NCI-H2107 treated with DMSO at 0.1 percent for 48 hours (cell line): Measurements from ENCODE around the gene RPS24.

Source experiments
- DNase-seq: peaks from one replicate; lab custom pipeline; 2025; ENCODE audit not compliant: unreplicated experiment; lab: John Stamatoyannopoulos, UW

The RPS24 gene

DNA sequence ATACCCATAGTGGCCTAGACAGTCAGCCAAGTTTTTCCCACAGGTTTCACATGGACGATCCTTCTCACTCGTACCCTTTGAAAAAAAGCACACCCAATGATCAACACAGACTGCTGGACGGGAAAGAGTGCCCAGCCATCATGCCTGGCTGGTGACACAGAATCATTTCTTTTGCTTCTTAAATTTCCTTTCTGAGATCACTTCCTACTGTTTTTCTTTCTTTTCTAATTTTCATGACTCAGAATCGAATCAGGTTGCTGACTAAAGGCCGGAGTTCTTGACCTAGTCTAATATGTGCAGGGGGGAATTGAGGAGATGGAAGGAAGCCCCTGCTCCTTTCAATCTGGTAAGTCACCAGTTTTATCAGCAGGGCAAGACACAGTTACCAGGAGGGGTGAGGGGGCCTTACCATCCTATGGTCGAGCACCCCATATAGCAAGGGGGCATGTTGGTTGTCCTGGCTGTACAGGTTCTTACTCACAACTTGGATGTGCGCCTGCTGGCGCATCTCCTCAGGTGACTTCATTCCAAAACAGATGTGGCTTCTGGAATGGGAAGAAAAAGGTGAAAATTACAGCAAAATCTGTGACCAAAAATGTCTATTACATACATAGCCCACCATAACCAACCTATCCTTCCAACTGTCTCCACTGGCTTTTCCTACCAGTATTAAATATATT lies 7.8 kb upstream of the RPS24 start:
- no peak for DNase-seq

DNA sequence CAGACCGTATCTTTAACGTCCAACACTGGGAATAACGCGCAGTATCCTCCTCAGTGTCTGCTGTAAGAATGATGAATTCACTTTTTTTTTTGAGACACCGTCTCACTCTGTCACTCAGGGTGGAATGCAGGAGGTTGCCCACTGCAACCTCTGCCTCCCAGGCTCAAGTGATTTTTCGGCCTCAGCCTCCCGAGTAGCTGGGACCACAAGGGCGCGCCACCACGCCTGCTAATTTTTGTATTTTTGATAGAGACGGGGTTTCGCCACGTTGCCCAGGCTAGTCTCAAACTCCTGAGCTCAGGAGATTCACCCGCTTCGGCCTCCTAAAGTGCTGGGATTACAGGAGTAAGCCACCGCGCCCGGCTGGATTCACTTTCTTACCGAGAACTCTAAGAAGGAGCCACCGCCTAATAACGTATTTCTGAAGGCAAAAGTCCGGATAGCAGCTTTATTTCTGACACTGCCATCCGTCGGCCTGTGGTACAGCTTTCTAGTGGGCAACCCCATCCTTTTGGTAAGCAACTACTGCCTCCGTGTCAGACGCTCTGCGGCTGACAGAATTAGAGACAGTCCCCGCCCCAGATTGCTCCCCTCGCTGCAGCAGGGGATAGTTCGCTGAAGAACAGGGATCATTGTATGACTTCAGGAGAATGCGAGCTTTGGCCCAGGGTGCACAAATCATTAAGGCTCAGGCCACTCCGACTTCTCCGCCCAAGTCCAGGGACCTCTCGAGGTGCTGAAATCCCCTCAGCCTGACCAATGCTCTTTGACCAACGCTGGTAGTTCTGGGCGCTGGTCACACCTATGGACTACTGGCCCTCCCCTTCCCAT lies 5.0 kb upstream of the RPS24 start:
- no peak for DNase-seq

GRCh38 chr10:78029269-78030226 lies 4.1 kb upstream of the RPS24 start, which contains the start of gene POLR3A:
TSS of gene POLR3A (minus strand) at chr10:78029515. CDS start at chr10:78029407, 108 bp downstream.
- DNase-seq = peak; percentile 80

DNA sequence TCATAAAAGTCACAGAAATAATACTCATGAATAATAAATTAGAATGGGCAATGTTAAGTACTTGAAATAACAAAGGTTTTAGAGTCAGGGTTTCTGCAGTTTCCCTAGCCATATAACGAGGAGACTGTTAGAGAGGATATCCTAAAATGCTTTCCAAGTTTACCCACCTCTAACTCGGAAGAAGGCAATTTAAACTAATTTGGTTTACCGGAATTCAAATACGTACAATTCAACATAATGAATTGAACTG lies 351 bp upstream of the RPS24 start:
- no peak for DNase-seq

- no peak for DNase-seq
Observed at GRCh38 chr10:78035025-78035424, 1.4 kb downstream of the RPS24 start.

GRCh38 chr10:78035437-78035836 lies 1.8 kb downstream of the RPS24 start:
- DNase-seq = no peak

DNA sequence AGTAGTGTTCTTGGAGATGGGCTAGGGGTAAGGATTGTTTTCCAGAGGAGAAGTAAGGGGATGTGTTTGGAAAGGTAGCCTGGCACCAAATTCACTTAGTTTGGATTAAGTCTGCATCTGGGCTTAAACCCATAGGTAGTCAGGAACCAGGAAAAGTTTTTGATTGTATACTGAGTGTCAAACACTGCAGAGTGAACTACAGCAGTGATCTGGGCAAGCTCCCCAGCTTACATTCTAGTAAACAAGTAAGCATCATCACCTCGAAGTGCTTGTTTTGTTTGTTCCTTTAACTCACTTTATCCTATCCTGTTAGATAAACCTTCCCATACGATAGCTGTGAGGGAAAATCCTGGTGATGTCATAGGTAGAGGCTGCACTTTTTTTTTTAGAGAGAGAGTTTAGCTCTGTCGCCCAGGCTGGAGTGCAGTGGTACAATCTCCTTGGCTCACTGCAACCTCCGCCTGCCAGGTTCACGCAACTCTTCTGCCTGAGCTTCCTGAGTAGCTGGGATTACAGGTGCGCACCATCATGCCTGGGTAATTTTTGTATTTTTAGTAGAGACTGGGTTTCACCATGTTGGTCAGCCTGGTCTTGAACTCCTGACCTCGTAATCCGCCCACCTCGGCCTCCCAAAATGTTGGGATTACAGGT lies 2.4 kb downstream of the RPS24 start:
- DNase-seq = no peak

- no peak for DNase-seq
Observed at GRCh38 chr10:78038105-78038504, 4.4 kb downstream of the RPS24 start.

DNA sequence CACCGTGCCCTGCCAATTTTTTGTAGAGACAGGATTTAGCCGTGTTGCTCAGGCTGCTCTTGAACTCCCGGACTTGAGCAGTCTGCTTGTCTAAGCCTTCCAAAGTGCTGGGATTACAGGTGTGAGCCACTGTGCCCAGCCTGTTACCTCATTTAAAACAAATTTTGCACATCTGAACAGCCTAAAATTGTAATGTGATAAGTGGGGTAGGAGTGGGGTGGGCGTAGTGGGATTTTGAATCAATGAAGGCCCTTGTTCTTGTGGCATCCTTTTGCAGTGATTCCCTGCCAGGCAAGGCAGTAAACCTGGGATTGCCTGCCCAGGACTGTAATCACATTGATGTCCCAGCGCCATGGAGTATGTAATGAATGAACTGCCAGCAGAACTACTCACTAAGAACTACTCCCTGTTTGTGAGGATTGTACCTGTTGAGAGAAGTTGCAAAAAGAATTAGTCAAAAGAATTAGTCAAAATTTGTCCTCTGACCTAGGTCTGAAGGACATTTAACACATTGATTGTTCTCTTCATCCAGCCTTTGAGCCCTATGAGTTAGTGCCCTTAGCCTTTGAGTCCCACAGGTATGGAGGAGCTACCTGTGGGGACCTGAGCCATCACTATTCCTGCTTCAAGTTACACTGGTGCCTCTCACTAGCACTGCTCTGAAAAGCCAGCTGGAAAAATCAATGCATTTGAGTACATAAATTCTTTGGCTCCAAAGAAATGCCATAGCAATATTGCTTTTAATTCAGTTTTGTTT lies 5.3 kb downstream of the RPS24 start:
- no peak for DNase-seq

DNA sequence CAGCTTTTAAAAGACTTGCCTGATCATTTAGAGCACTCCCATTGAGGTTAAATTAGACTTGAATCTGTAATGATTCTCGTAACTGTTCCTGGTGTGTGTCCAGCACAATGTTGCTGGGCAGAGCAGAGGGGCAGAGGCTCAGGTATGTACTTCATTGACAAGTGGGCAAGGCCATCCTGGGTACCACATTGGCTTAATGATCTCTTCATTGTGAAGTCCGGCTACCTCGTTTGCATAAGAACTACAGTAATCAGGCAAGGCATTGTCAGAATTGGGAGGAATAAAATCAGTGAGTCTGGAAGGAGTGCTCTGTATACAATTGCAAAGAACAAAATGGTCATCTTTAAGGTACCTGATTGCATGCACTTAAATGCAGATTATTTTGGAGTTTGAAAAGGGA lies 6.1 kb downstream of the RPS24 start:
- DNase-seq = no peak

DNA sequence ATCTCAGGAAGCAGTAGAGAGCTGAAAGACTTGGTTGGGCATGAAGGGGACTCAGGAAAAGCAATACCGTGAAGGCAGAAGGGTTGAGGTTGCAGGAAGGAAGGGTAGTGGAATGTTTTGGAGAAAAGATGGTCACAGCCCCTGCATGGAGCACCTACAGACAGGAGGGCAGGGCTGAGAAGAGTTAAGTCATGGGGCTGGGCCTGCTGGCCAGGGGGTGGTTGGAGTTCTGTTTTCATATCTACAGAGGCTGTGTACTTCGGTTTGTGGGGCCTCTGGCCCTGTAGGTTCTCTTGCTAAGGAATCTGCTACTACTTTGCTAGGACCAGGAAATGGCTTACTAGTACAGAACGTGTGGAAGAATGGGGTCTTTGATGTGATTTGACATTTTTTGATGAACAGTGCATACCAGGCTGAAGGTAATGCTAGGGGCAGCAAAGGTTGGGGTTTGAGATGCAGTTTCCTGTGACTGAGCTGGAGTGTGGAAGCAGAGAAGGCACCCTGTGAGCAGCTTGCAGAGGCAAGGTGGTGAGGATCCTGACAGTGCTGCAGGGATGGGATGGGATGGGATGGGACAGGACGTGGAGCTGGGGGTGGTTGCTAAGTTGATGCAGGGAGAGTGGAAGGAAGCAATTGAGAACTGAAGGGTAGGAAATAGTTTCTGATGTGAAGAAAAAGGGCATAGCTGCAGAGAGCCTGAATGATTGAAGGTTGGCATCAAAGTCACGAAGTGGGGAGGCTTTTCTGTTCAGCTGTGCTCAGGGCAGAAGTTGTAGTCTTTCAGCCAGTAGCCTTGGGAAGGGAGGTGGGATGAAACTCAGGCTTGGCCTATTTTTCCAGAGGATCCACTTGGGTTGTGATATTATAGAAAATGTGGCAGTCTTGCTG lies 7.8 kb downstream of the RPS24 start:
- DNase-seq = no peak

DNA sequence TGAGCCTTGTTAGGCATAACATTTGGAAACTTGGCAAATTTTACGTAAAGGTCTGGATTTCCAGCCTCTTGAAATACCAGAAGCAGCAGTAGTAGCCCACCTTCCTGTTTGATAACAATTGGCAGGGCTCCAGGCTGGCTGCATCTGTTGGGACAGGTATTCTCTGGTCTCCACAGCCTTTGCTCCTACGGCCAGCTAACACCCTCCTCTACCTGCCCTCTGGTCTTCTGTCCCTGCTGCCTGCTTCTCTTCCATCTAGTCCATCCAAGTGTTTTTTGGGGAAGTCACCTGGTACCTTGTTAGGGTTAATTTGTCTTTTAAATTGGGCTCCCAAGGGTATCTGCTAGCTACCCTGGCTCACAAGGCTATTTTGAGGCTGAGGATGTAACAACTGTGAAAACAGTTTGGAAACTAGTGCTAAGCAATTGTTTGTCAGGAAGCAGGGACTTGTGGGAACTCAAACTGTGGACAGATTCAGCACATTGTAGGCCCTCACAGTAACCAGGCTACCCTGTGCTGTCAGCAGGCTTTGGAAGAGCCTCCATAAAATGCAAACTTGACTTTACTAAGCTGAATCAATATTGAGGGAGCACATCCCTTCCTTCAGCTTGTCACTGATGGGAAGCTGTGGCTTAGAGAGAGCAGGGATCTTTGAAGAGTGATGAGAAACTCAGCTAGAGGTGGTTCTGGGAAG lies 8.5 kb downstream of the RPS24 start:
- DNase-seq = no peak

GRCh38 chr10:78042752-78043104 lies 9.1 kb downstream of the RPS24 start:
- DNase-seq = no peak

- DNase-seq = no peak
Observed at GRCh38 chr10:78044179-78044578, 10.5 kb downstream of the RPS24 start.

GRCh38 chr10:78044699-78045098 lies 11.0 kb downstream of the RPS24 start:
- no peak for DNase-seq

DNA sequence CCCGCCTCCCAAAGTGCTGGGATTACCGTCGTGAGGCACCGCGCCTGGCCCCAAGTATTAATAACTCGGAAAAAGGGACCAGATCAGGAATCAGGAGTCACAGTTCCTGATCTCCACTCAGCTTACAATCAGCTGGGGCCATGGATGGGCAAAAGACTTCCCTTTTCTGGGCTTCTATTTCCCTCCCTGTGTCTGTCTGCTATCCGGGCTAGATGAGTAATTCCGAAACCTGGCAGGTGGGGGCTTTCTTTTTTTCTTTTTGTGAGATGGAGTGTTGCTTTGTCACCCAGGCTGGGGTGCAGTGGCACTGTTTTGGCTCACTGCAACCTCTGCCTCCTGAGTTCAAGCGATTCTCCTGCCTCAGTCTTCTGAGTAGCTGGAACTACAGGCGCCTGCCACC lies 11.6 kb downstream of the RPS24 start:
- DNase-seq = no peak

- no peak for DNase-seq
Observed at GRCh38 chr10:78045856-78046255, 12.2 kb downstream of the RPS24 start.

- DNase-seq = no peak
Observed at GRCh38 chr10:78046711-78047269, 13.1 kb downstream of the RPS24 start.
